GM12892 (cell line): Measurements from ENCODE around the gene LTC4S.

Experiments used
- POLR2A ChIP-seq: IDR thresholded peaks from 2 replicates; pipeline ENCODE4 v1.6.1; 2011; ENCODE audit warnings: low read depth, low read length, control low read depth
- POLR2AphosphoS5 ChIP-seq: IDR thresholded peaks from 2 replicates; pipeline ENCODE4 v1.6.1; 2011; ENCODE audit warnings: low read depth, low read length, control low read depth

GRCh38 chr5:179840321-179840720, 46.5 kb downstream of the LTC4S start:
- no peak for TF ChIP-seq POLR2A
- TF ChIP-seq POLR2AphosphoS5 = no peak
